Heart left ventricle (tissue), 16 donors: ENCODE results near the gene LIN7B. TPM values are rescaled to one million over a fixed set of nuclear protein-coding genes. Genes with fewer than 3 reads are reported as not detected.

Experiments used
- ATAC-seq, 4 donors: fragments of 200-7000 bp; cut with Tn5 transposase; one replicate each; pipeline ENCODE4 v1.9.1; 2020 to 2022; ENCODE audit warnings: moderate library complexity in 4 of 4, mild to moderate bottlenecking in 3 of 4, moderate number of reproducible peaks in 1 of 4
- DNase-seq, 5 donors: peaks; one replicate each; pipeline ENCODE4 v3.0.0-alpha.2; 2020
- H3K27ac ChIP-seq, 12 donors: fragments of 200-600 bp; sonication (generic) in 4 of 12; one replicate each; pipeline versions ENCODE4 v1.5.0 to v1.8.0; 2016 to 2022; ENCODE audit warnings: mild to moderate bottlenecking in 2 of 12
- H3K27me3 ChIP-seq, 9 donors: fragments of 200-600 bp; sonication (generic) in 2 of 9; one replicate each; pipeline versions ENCODE4 v1.5.1 to v1.8.0; 2016 to 2022; ENCODE audit warnings: mild to moderate bottlenecking in 3 of 9
- H3K36me3 ChIP-seq, 9 donors: fragments of 200-600 bp; sonication (generic) in 2 of 9; one replicate each; pipeline versions ENCODE4 v1.5.0 to v1.8.0; 2018 to 2022; ENCODE audit warnings: mild to moderate bottlenecking in 2 of 9
- H3K4me1 ChIP-seq, 12 donors: fragments of 200-600 bp; sonication (generic) in 4 of 12; one replicate each; pipeline versions ENCODE4 v1.5.0 to v1.8.0; 2016 to 2022; ENCODE audit warnings: mild to moderate bottlenecking in 3 of 12
- H3K4me3 ChIP-seq, 12 donors: fragments of 200-600 bp; sonication (generic) in 4 of 12; one replicate each; pipeline versions ENCODE4 v1.5.0 to v1.8.0; 2017 to 2022; ENCODE audit warnings: mild to moderate bottlenecking in 9 of 12, moderate library complexity in 4 of 12
- H3K9me3 ChIP-seq, 12 donors: fragments of 200-600 bp; sonication (generic) in 4 of 12; one replicate each; pipeline versions ENCODE4 v1.5.0 to v1.8.0; 2016 to 2022; ENCODE audit warnings: mild to moderate bottlenecking in 1 of 12
- CTCF ChIP-seq, 12 donors: fragments of 200-600 bp; sonication (generic) in 4 of 12; IDR thresholded peaks; one replicate each; pipeline versions ENCODE4 v1.5.0 to v1.8.0; 2018 to 2022; ENCODE audit warnings: antibody characterized with exemption in 12 of 12, mild to moderate bottlenecking in 5 of 12
- POLR2A ChIP-seq, 2 donors: fragments of 450-650 bp; IDR thresholded peaks; one replicate each; pipeline ENCODE4 v1.6.1; 2017; ENCODE audit warnings: antibody characterized with exemption in 2 of 2, mild to moderate bottlenecking in 2 of 2, moderate library complexity in 2 of 2
- WGBS, 4 donors: extraction: QIAGEN DNeasy Blood & Tissue Kit in 2 of 4; methylation state at CpG; one replicate each; pipeline versions ENCODE4 v1.1.5 to v1.1.7; 2013 to 2018; 5-methylcytosine and 5-hydroxymethylcytosine counted together
- intact Hi-C, 10 donors: fragments of 100-400 bp; cut with DNase I; formaldehyde crosslinking; loops; one replicate each; pipeline versions ENCODE4 v1.11.1 to v1.14.2; 2022
- polyA plus RNA-seq, 2 donors: library from polyadenylated mRNA; stranded (reverse); fragments of 200-250 nt; gene quantifications; one replicate each; pipeline ENCODE4 v1.2.3, GENCODE V29; 2013
- total RNA-seq, 9 donors: library from RNA; depleted of rRNA in 2 of 9; stranded (reverse); fragments of >200 nt in 2 of 9; fragmentation: NEBNext Ultra II Directional in 3 of 9; extraction: Animal tissue kit (Norgen Biotek cat#: 25700) in 3 of 9; gene quantifications; one replicate each; pipeline versions ENCODE4 v1.1.0 to v1.2.4, GENCODE V29; 2016 to 2023
- donor health status: ischemic (EF 13 %, LVEDD 7.1; RV severe dilation, severe dysfunction).
- donor health status: healthy with polysubstance abuse.
- donor health status: DM: no; HTN: yes; CAD: no.
- donor health status: DM: no; HTN: no; CAD: no.
- donor health status: ischemic (EF 25% LVEDD 6.9; RV normal size, moderate dysfunction).
- donor health status: ischemic (EF 25% LVEDD 5.7; RV mildly dilated, moderate dysfunction).
- donor health status: healthy.
- donor health status: DM: yes; HTN: yes; CAD: no.
- donor health status: ischemic (EF 35%, LVEDD 5.7; RV mildly dilated, moderate dysfunction).
- donor health status: nonischemic (EF 11% LVEDD 7.7; RV severe dilation, severe dysfunction).
- donor health status: DM: yes; HTN: yes; CAD: no.
- donor health status: PGD.
- donor health status: ischemic (EF 29% LVEDD 5.4; RV normal size, mild dysfunction).
- donor health status: nonischemic (EF 23%, LVEDD 6.1; RV moderate dilation, normal function).

LIN7B gene
- total and polyA plus RNA-seq, 11 donors: 12.6 to 55.8 (median 22.6) TPM

DNA sequence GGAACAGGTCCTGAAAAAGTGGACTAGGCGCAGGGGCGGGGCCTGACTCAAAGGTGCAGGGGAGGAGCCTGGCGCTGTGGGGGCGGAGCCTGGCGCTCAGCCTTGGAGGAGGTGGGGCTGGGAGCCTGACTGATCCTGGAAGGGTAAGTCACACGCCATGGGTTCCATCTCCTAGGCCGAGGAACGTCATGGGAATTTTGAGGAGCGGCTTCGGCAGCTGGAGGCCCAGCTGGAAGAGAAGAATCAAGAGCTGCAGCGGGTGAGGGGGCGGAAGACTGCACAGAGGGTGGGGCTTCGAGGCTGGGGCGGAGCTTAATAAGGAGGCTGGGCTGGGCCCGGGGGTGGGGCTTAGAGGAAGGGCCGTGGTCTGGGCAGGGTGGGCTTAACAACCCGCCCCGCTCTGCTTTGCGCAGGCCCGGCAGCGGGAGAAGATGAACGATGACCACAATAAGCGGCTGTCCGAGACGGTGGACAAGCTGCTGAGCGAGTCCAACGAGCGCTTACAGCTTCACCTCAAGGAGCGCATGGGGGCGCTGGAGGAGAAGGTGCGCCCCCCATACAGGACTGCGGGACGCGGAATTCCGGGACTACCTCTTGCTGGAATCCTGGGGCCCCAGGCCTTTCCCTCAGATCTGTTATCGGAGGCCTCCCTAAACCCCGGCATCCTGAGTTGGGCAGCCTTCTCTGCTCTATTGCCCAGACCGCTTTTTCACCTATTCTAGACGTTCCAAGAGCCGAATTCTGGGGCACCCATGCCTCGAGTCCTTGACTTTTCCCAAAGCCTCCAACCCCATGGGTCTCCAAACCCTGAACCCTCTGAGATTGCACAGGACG lies 19.7 kb downstream of the LIN7B start:
- Histone ChIP-seq H3K9me3 (no peaks in the 10 kb centered on the region), H3K4me1 (peaks cover 0 to 22% (median 13%) of the 10 kb centered on the region in 12 donors), H3K27ac (peak overlapping the region in 8 of 12 donors; percentile 9 to 57 (median 36)), H3K4me3 (peak overlapping the region in 11 of 12 donors; percentile 6 to 48 (median 36)), H3K27me3 (no peaks in the 10 kb centered on the region), H3K36me3 (no peaks in the 10 kb centered on the region)
- TF ChIP-seq CTCF (IDR thresholded peaks at IDR 0.05) (peak in 3 of 12 donors; percentile 12 to 23 (median 20)), POLR2A (IDR thresholded peaks at IDR 0.05) (no peak)
- WGBS, 4 donors: 17 to 44% (median 41%) methylated on average over 34 to 42 of the region's 42 CpGs
- intact Hi-C loops: no loop called here
- peak; percentile 64 to 86 (median 76) for DNase-seq
- ATAC-seq: peak; percentile 40 to 79 (median 64)

GRCh38 chr19:49135686-49136085 lies 21.5 kb downstream of the LIN7B start:
- 79 to 91% (median 90%) methylated on average over 5 of the region's 5 CpGs for WGBS, 4 donors
- DNase-seq (no peak), ATAC-seq (no peak)
- peaks cover 0 to 21% (median 13%) of the 10 kb centered on the region in 12 donors for H3K4me1 ChIP-seq
- no peaks in the 10 kb centered on the region for H3K36me3 ChIP-seq
- intact Hi-C loops: no loop called here
- no peaks in the 10 kb centered on the region for H3K9me3 ChIP-seq
- no peak overlapping the region for H3K4me3 ChIP-seq
- peak overlapping the region in 5 of 12 donors; percentile 7 to 71 (median 61) for H3K27ac ChIP-seq
- no peaks in the 10 kb centered on the region for H3K27me3 ChIP-seq
- TF ChIP-seq CTCF (IDR thresholded peaks at IDR 0.05) (no peak), POLR2A (IDR thresholded peaks at IDR 0.05) (no peak)

GRCh38 chr19:49136771-49137171 lies 22.6 kb downstream of the LIN7B start:
- Histone ChIP-seq H3K27ac (peak overlapping the region in 10 of 12 donors; percentile 24 to 71 (median 44)), H3K4me1 (peaks cover 0 to 21% (median 13%) of the 10 kb centered on the region in 12 donors), H3K4me3 (peak overlapping the region in 3 of 12 donors; percentile 0 to 22 (median 10)), H3K27me3 (no peaks in the 10 kb centered on the region), H3K36me3 (no peaks in the 10 kb centered on the region), H3K9me3 (no peaks in the 10 kb centered on the region)
- peak; percentile 77 to 91 (median 84) for DNase-seq
- no peak for TF ChIP-seq CTCF (IDR thresholded peaks at IDR 0.05)
- TF ChIP-seq POLR2A (IDR thresholded peaks at IDR 0.05): no peak
- ATAC-seq: peak; percentile 22 to 76 (median 72)
- intact Hi-C loops: no loop called here
- WGBS, 4 donors: 62 to 84% (median 72%) methylated on average over 10 of the region's 10 CpGs

GRCh38 chr19:49140951-49141350 lies 26.8 kb downstream of the LIN7B start:
- Histone ChIP-seq H3K9me3 (no peaks in the 10 kb centered on the region), H3K27me3 (no peaks in the 10 kb centered on the region), H3K4me1 (peaks cover 0 to 23% (median 10%) of the 10 kb centered on the region in 12 donors), H3K4me3 (no peak overlapping the region), H3K36me3 (no peaks in the 10 kb centered on the region), H3K27ac (no peak overlapping the region)
- WGBS, 4 donors: 74 to 85% (median 79%) methylated on average over 7 of the region's 7 CpGs
- TF ChIP-seq POLR2A (IDR thresholded peaks at IDR 0.05) (no peak), CTCF (IDR thresholded peaks at IDR 0.05) (no peak)
- intact Hi-C loops: no loop called here
- DNase-seq: no peak
- ATAC-seq: no peak
